Fibroblast of skin of abdomen (primary cell): Measurements from ENCODE around the gene CDC42BPA.

ENCODE experiments used
- DNase-seq: peaks from one replicate; pipeline ENCODE4 v3.0.0-alpha.2; 2013

Gene CDC42BPA

GRCh38 chr1:227335242-227336020 lies 17.1 kb upstream of the CDC42BPA start:
- DNase-seq: no peak

- DNase-seq: no peak
Measured at GRCh38 chr1:227333423-227333822, 15.1 kb upstream of the CDC42BPA start.

GRCh38 chr1:227330279-227331076 lies 12.2 kb upstream of the CDC42BPA start:
- DNase-seq: no peak

- DNase-seq: no peak
Measured at GRCh38 chr1:227328405-227329019, 10.2 kb upstream of the CDC42BPA start.

- no peak for DNase-seq
Measured at GRCh38 chr1:227325156-227325555, 6.9 kb upstream of the CDC42BPA start.

GRCh38 chr1:227323967-227324268 lies 5.6 kb upstream of the CDC42BPA start:
- DNase-seq: no peak

GRCh38 chr1:227323171-227323966 lies 5.1 kb upstream of the CDC42BPA start:
- no peak for DNase-seq

GRCh38 chr1:227322376-227322775 lies 4.1 kb upstream of the CDC42BPA start:
- DNase-seq: no peak

GRCh38 chr1:227321035-227321434 lies 2.7 kb upstream of the CDC42BPA start:
- no peak for DNase-seq

GRCh38 chr1:227320476-227320875 lies 2.2 kb upstream of the CDC42BPA start:
- DNase-seq: no peak

GRCh38 chr1:227318853-227319607 lies 738 bp upstream of the CDC42BPA start:
- peak; percentile 65 for DNase-seq

GRCh38 chr1:227317523-227318015 lies 723 bp downstream of the CDC42BPA start:
- DNase-seq: peak; percentile 73

GRCh38 chr1:227317011-227317451 lies 1.3 kb downstream of the CDC42BPA start:
- no peak for DNase-seq

GRCh38 chr1:227316456-227316855 lies 1.8 kb downstream of the CDC42BPA start:
- no peak for DNase-seq

GRCh38 chr1:227315629-227316346 lies 2.5 kb downstream of the CDC42BPA start:
- DNase-seq: peak; percentile 52

GRCh38 chr1:227314014-227314848 lies 4.1 kb downstream of the CDC42BPA start:
- DNase-seq: no peak

- DNase-seq: no peak
Measured at GRCh38 chr1:227312361-227313025, 5.8 kb downstream of the CDC42BPA start.

- DNase-seq: no peak
Measured at GRCh38 chr1:227311389-227312001, 6.8 kb downstream of the CDC42BPA start.
